B cell (primary cell): ENCODE data around the gene L3MBTL3.

Experiments used
- EZH2 ChIP-seq: IDR thresholded peaks from 2 replicates; pipeline ENCODE4 v1.6.1; 2012; ENCODE audit warnings: borderline replicate concordance, low read depth, mild to moderate bottlenecking, moderate library complexity, low read length; ENCODE audit not compliant: insufficient read depth, poor library complexity, severe bottlenecking
- TF ChIP-seq, protein P1 (sequence below): fragments of 200-600 bp; IDR thresholded peaks from one replicate; pipeline ENCODE4 v1.8.0; 2022; ENCODE audit warnings: antibody characterized with exemption, mild to moderate bottlenecking

- TF ChIP-seq, protein P1, sequence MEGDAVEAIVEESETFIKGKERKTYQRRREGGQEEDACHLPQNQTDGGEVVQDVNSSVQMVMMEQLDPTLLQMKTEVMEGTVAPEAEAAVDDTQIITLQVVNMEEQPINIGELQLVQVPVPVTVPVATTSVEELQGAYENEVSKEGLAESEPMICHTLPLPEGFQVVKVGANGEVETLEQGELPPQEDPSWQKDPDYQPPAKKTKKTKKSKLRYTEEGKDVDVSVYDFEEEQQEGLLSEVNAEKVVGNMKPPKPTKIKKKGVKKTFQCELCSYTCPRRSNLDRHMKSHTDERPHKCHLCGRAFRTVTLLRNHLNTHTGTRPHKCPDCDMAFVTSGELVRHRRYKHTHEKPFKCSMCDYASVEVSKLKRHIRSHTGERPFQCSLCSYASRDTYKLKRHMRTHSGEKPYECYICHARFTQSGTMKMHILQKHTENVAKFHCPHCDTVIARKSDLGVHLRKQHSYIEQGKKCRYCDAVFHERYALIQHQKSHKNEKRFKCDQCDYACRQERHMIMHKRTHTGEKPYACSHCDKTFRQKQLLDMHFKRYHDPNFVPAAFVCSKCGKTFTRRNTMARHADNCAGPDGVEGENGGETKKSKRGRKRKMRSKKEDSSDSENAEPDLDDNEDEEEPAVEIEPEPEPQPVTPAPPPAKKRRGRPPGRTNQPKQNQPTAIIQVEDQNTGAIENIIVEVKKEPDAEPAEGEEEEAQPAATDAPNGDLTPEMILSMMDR = no peak
- no peak for TF ChIP-seq EZH2
These were observed 36.3 kb downstream of the L3MBTL3 start for GRCh38 chr6:130054725-130055124.
